MM.1S (cell line): ENCODE results near the gene CMC4.

ENCODE experiments used
- DNase-seq: peaks from one replicate; pipeline ENCODE4 v3.0.0-alpha.2; 2015
- H2AFZ ChIP-seq: fragments of 300-600 bp; sonication (generic); 2 replicates; pipeline ENCODE4 v1.6.0; 2016; ENCODE audit warnings: antibody characterized with exemption, low read length
- H3F3A ChIP-seq: fragments of 300-600 bp; sonication (generic); 2 replicates; pipeline ENCODE4 v1.6.1; 2016; ENCODE audit warnings: mild to moderate bottlenecking, antibody characterized with exemption, low read length, moderate library complexity, mixed read lengths; ENCODE audit not compliant: insufficient read depth
- H3K27ac ChIP-seq: fragments of 300-600 bp; sonication (generic); 2 replicates; pipeline ENCODE4 v1.5.1; 2016; ENCODE audit warnings: mild to moderate bottlenecking, low read length
- H3K27me3 ChIP-seq: fragments of 300-600 bp; sonication (generic); replicated peaks from 2 replicates; pipeline ENCODE4 v1.6.0; 2016; ENCODE audit warnings: low read length; ENCODE audit not compliant: insufficient read depth
- H3K36me3 ChIP-seq: fragments of 300-600 bp; sonication (generic); replicated peaks from 2 replicates; pipeline ENCODE4 v1.6.1; 2016; ENCODE audit warnings: mild to moderate bottlenecking, low read length, mixed read lengths; ENCODE audit not compliant: insufficient read depth
- H3K4me1 ChIP-seq: fragments of 300-600 bp; sonication (generic); 2 replicates; pipeline ENCODE4 v1.6.1; 2016; ENCODE audit warnings: low read length, mixed read lengths
- H3K4me2 ChIP-seq: fragments of 300-600 bp; sonication (generic); 2 replicates; pipeline ENCODE4 v1.6.0; 2016; ENCODE audit warnings: low read depth, low read length
- H3K4me3 ChIP-seq: fragments of 300-600 bp; sonication (generic); 2 replicates; pipeline ENCODE4 v1.5.1; 2016; ENCODE audit warnings: low read length, mixed read lengths
- H3K79me2 ChIP-seq: fragments of 300-600 bp; sonication (generic); 2 replicates; pipeline ENCODE4 v1.6.1; 2016; ENCODE audit warnings: mixed run types, low read length, mixed read lengths
- H3K9ac ChIP-seq: fragments of 300-600 bp; sonication (generic); 2 replicates; pipeline ENCODE4 v1.6.1; 2016; ENCODE audit warnings: low read length, mixed read lengths
- H3K9me2 ChIP-seq: fragments of 300-600 bp; sonication (generic); replicated peaks from 2 replicates; pipeline ENCODE4 v1.6.1; 2016; ENCODE audit warnings: mild to moderate bottlenecking, low read length, mixed read lengths; ENCODE audit not compliant: insufficient read depth
- H3K9me3 ChIP-seq: fragments of 300-600 bp; sonication (generic); replicated peaks from 2 replicates; pipeline ENCODE4 v1.6.1; 2016; ENCODE audit warnings: mild to moderate bottlenecking, low read length, mixed read lengths; ENCODE audit not compliant: insufficient read depth
- H4K20me1 ChIP-seq: fragments of 300-600 bp; sonication (generic); 2 replicates; pipeline ENCODE4 v1.6.1; 2016; ENCODE audit warnings: mild to moderate bottlenecking, low read length, moderate library complexity, mixed read lengths; ENCODE audit not compliant: insufficient read depth
- CTCF ChIP-seq: fragments of 300-600 bp; sonication (generic); IDR thresholded peaks from 2 replicates; pipeline ENCODE4 v1.5.1; 2016; ENCODE audit warnings: antibody characterized with exemption, low read length, mixed read lengths
- EZH2 ChIP-seq: fragments of 300-600 bp; sonication (generic); optimal IDR thresholded peaks from 2 replicates; pipeline ENCODE3; 2017; ENCODE audit warnings: low read depth, mild to moderate bottlenecking, antibody characterized with exemption, low read length, mixed read lengths
- EZH2phosphoT487 ChIP-seq: fragments of 300-600 bp; sonication (generic); IDR thresholded peaks from 2 replicates; pipeline ENCODE4 v1.6.1; 2018; ENCODE audit warnings: antibody characterized with exemption, low read length

CMC4 gene

DNA sequence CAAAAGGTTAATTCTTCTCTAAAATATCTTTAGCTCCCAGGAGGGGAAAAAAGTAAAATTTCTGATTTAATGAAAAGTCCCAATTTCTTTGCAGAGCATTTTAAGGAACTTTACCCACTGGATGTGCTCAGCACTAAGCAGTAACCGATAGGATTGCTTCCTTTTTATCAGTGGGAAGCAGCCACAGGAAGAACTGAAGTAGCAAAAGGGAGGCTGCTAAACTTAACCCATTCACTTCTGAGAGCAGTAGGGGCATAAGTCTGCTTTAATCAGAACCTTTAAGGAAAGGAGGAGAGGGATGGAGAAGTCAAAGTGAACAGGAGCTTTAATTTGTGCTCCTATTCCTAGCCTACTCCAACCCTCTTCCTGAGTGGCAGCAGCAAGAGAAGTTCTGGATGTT is 48.4 kb downstream of the CMC4 start, which contains the start of gene F8:
F8 (minus strand) TSS at position 139 of the 400 bp plus-strand sequence. CDS start 171 bp downstream, outside the sequence.
- no peaks in the 10 kb centered on the region for H4K20me1 ChIP-seq
- H3K36me3 ChIP-seq, result no peaks in the 10 kb centered on the region
- no peak for DNase-seq
- no peaks in the 10 kb centered on the region for H3K4me1 ChIP-seq
- no peak within 1 kb of the TSS for H3K9ac ChIP-seq
- peaks cover 10% of the 10 kb centered on the region; the same call in 1 of the 2 replicates for H3F3A ChIP-seq
- H3K79me2 ChIP-seq, result no peaks in the 10 kb centered on the region
- no peak within 1 kb of the TSS for H3K27ac ChIP-seq
- H3K27me3 ChIP-seq, result no peaks in the 10 kb centered on the region
- H3K9me2 ChIP-seq, result no peaks in the 10 kb centered on the region
- no peak within 1 kb of the TSS for H3K4me3 ChIP-seq
- H3K4me2 ChIP-seq, result no peak within 1 kb of the TSS
- no peak within 1 kb of the TSS for H2AFZ ChIP-seq
- TF ChIP-seq CTCF (no peak), EZH2 (no peak), EZH2phosphoT487 (no peak)
- H3K9me3 ChIP-seq, result no peaks in the 10 kb centered on the region

DNA sequence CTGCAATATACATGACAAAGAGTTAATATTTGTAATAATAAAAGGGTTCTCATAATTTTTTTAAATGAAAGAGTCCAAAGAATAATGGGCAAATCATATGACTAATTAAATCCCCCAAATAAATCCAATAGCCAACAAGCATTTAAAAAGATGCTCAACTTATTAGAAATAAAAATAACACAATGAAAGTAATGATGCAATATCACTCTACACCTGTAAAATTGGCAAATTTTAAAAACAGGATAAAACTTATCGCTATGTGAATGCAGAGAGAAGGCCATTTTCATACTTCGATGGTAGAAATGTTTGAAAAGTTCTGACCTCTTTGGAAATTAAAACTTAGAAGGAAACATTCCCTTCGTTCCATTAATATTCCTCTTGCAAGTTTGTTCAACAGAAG is 50.3 kb downstream of the CMC4 start:
- Histone ChIP-seq H3K4me2 (no peak overlapping the region), H3K27me3 (no peaks in the 10 kb centered on the region), H3K36me3 (no peaks in the 10 kb centered on the region), H2AFZ (no peak overlapping the region), H3K27ac (no peak overlapping the region), H3K9me3 (no peaks in the 10 kb centered on the region), H3K9me2 (no peaks in the 10 kb centered on the region), H3K79me2 (no peaks in the 10 kb centered on the region), H4K20me1 (no peaks in the 10 kb centered on the region), H3F3A (no peaks in the 10 kb centered on the region), H3K4me1 (no peaks in the 10 kb centered on the region), H3K9ac (no peak overlapping the region), H3K4me3 (no peak overlapping the region)
- no peak for TF ChIP-seq CTCF
- TF ChIP-seq EZH2phosphoT487, result no peak
- TF ChIP-seq EZH2, result no peak
- no peak for DNase-seq
